Measurements from ENCODE around the gene RNU5B-1. TPM values are rescaled to one million over a fixed set of nuclear protein-coding genes. Genes with fewer than 3 reads are reported as not detected.

RNU5B-1 gene
- total and polyA plus RNA-seq, 2 of the 8 experiments (the other 6 are each of a cell fraction or from before 2014, with no cell fraction given): not detected

GRCh38 chr15:65258375-65259262 is 45.9 kb upstream of the RNU5B-1 start:
- no peak overlapping the region for H2BK12ac ChIP-seq (ENCODE audit: low read depth, low read length)
- H3K9me3 ChIP-seq (ENCODE audit: insufficient read depth in 2 of 2, low read depth in 1 of 2, low read length in 1 of 2): no peaks in the 10 kb centered on the region
- H2BK120ac ChIP-seq (replicated peaks; ENCODE audit: low read depth, low read length): no peak overlapping the region
- 90% methylated on average over 5 of the region's 5 CpGs; no CpG with 5 or more reads in 1 of the 2 experiments for WGBS, 2 experiments (ENCODE audit: extremely low coverage in 1 of 2, insufficient coverage in 1 of 2, insufficient read length in 1 of 2, insufficient replicate concordance in 2 of 2, low coverage in 1 of 2, low lambda C conversion rate in 2 of 2, missing lambda C conversion rate in 1 of 2)
- no peak overlapping the region for H2BK20ac ChIP-seq (ENCODE audit: low read length)
- no peak overlapping the region for H3K4me3 ChIP-seq (ENCODE audit: extremely low read depth in 1 of 4, insufficient read depth in 2 of 4, low read depth in 3 of 4, low read length in 4 of 4)
- no peaks in the 10 kb centered on the region for H3K27me3 ChIP-seq (replicated peaks in 1 of 4; ENCODE audit: control insufficient read depth in 3 of 4, extremely low read depth in 1 of 4, insufficient read depth in 3 of 4, low read length in 3 of 4)
- H3K14ac ChIP-seq (ENCODE audit: insufficient read length): no peak overlapping the region
- FAIRE-seq (no peak), DNase-seq (ENCODE audit: low read depth in 1 of 2, low spot score in 2 of 2) (no peak)
- H3K79me1 ChIP-seq (ENCODE audit: low read depth, low read length): no peaks in the 10 kb centered on the region; the same call in 1 of the 2 replicates
- H4K8ac ChIP-seq (ENCODE audit: extremely low read depth, insufficient read depth, low read length): no peak overlapping the region
- H4K20me1 ChIP-seq (replicated peaks in 1 of 2; ENCODE audit: control insufficient read depth in 1 of 2, insufficient read depth in 2 of 2, low read length in 2 of 2): no peaks in the 10 kb centered on the region
- H4K91ac ChIP-seq (replicated peaks; ENCODE audit: insufficient read length, low read length): no peak overlapping the region
- no peak overlapping the region for H2AK5ac ChIP-seq (ENCODE audit: low read depth, low read length)
- H3K27ac ChIP-seq (ENCODE audit: low read depth, low read length): no peak overlapping the region
- H4K5ac ChIP-seq (ENCODE audit: insufficient read length, low read depth, low read length): no peak overlapping the region
- no peak overlapping the region for H2BK15ac ChIP-seq (ENCODE audit: low read length)
- no peaks in the 10 kb centered on the region for H3K4me1 ChIP-seq (replicated peaks in 1 of 4; ENCODE audit: control insufficient read depth in 3 of 4, insufficient read depth in 4 of 4, low read length in 3 of 4)
- POLR2A ChIA-PET (ENCODE audit: partially characterized antibody): interaction anchor here (0.6 to 1.8 kb wide), 2 partner anchors 42 to 98 kb away, joined by 3 read pairs; no protein-coding TSS in a partner anchor
- no peaks in the 10 kb centered on the region for H3K79me2 ChIP-seq (ENCODE audit: control insufficient read depth in 1 of 2, insufficient read depth in 2 of 2, low read length in 2 of 2)
- H3K36me3 ChIP-seq (ENCODE audit: control insufficient read depth in 2 of 4, insufficient read depth in 4 of 4, low read length in 3 of 4): no peaks in the 10 kb centered on the region
- no peak overlapping the region for H3K56ac ChIP-seq (replicated peaks; ENCODE audit: insufficient read length, low read depth, low read length)
- no peak overlapping the region for H2BK5ac ChIP-seq (ENCODE audit: low read depth, low read length)
- H3K18ac ChIP-seq (ENCODE audit: extremely low read depth, low read length): no peak overlapping the region
- no peak overlapping the region for H3K4ac ChIP-seq (replicated peaks; ENCODE audit: insufficient read length, low read depth, low read length)
- no peaks in the 10 kb centered on the region for H3K23me2 ChIP-seq (ENCODE audit: low read depth, low read length)
- no peak overlapping the region for H3K4me2 ChIP-seq (ENCODE audit: insufficient read depth in 1 of 2, low read depth in 2 of 2, low read length in 2 of 2)
- no peak overlapping the region for H3K9ac ChIP-seq (replicated peaks in 1 of 4; ENCODE audit: extremely low read depth in 1 of 4, low read depth in 3 of 4, low read length in 3 of 4)
- no peak overlapping the region for H3K23ac ChIP-seq (ENCODE audit: insufficient read length)
- CTCF ChIA-PET (ENCODE audit: partially characterized antibody): interaction anchor here (0.9 to 3.0 kb wide), 3 partner anchors 12 to 69 kb away, joined by 4 to 29 read pairs (median 4); no protein-coding TSS in a partner anchor
- H2AFZ ChIP-seq (ENCODE audit: low read length): no peak overlapping the region
- no peak for TF ChIP-seq TBP (IDR thresholded peaks at IDR 0.05; ENCODE audit: low read depth, low read length)
- TF ChIP-seq SAP30 (IDR thresholded peaks at IDR 0.05; ENCODE audit: insufficient read depth, insufficient replicate concordance, low read length): no peak
- TF ChIP-seq PHF8 (conservative IDR thresholded peaks at IDR 0.05; ENCODE audit: low read depth, low read length): no peak
- TF ChIP-seq SP4 (IDR thresholded peaks at IDR 0.05; ENCODE audit: low read length): no peak
- TF ChIP-seq TAF1 (IDR thresholded peaks at IDR 0.05; ENCODE audit: low read depth, low read length): no peak
- TF ChIP-seq ATF3 (IDR thresholded peaks at IDR 0.05; ENCODE audit: insufficient read depth, low read depth, low read length): no peak
- no peak for TF ChIP-seq EP300 (IDR thresholded peaks at IDR 0.05; ENCODE audit: borderline replicate concordance in 1 of 2, low read depth in 2 of 2, low read length in 2 of 2)
- TF ChIP-seq HDAC2 (IDR thresholded peaks at IDR 0.05; ENCODE audit: borderline replicate concordance in 1 of 2, low read depth in 2 of 2, low read length in 2 of 2): no peak
- no peak for TF ChIP-seq HDAC6 (IDR thresholded peaks at IDR 0.05; ENCODE audit: low read depth, low read length)
- no peak for TF ChIP-seq TEAD4 (IDR thresholded peaks at IDR 0.05; ENCODE audit: low read depth, low read length)
